ENCODE data around the gene ZNF546. TPM values are rescaled to one million over a fixed set of nuclear protein-coding genes. Genes with fewer than 3 reads are reported as not detected.

The ZNF546 gene
- 5.4 and 8.2 TPM in 2 replicates for total RNA-seq

GRCh38 chr19:39996811-39997637 is at the start of gene ZNF546:
ZNF546 (plus strand) TSS chr19:39997060; CDS start chr19:39998327, 1,267 bp downstream.

GRCh38 chr19:39970675-39971379 is 26.0 kb upstream of the ZNF546 start, which contains the start of gene PSMC4:
PSMC4 (plus strand) TSS chr19:39971165; CDS start chr19:39971203, 38 bp downstream.

GRCh38 chr19:40055832-40056504 is 59.1 kb downstream of the ZNF546 start, which contains the start of gene ZNF780B:
ZNF780B (minus strand) TSS chr19:40056231; CDS start chr19:40050332, 5,899 bp downstream.

Other genes with a start within 250 kb of the ZNF546 start
- gene LEUTX, start 218.2 kb upstream of the ZNF546 start, total RNA-seq = not detected in 2 replicates
- 6.6 and 11.1 TPM in 2 replicates for gene DYRK1B, start 162.9 kb upstream of the ZNF546 start, total RNA-seq
- gene FBL, start 150.7 kb upstream of the ZNF546 start, total RNA-seq = 284 and 485 TPM in 2 replicates
- 0.11 and 2.1 TPM in 2 replicates for gene FCGBP, start 62.4 kb upstream of the ZNF546 start, total RNA-seq
- 117 and 166 TPM in 2 replicates for gene PSMC4, start 25.9 kb upstream of the ZNF546 start, total RNA-seq
- 14.1 and 18.6 TPM in 2 replicates for gene ZNF780B, start 59.2 kb downstream of the ZNF546 start, total RNA-seq
- gene ZNF780A, start 93.9 kb downstream of the ZNF546 start, total RNA-seq = 19.0 and 25.1 TPM in 2 replicates
- gene MAP3K10, start 194.4 kb downstream of the ZNF546 start, total RNA-seq = 8.4 and 12.7 TPM in 2 replicates
- gene TTC9B, start 221.3 kb downstream of the ZNF546 start, total RNA-seq = not detected in 2 replicates
- 0.12 and 0.22 TPM in 2 replicates for gene CCNP, start 229.6 kb downstream of the ZNF546 start, total RNA-seq